D721Med (cell line): ENCODE results near the gene SULT1A3.
"Not testable (repeated sequence)": the region's sequence is repeated elsewhere in the genome, so short reads cannot be mapped to it uniquely, and the experiment has no call there.

ENCODE experiments used
- DNase-seq: peaks from one replicate; pipeline ENCODE4 v3.0.0; 2011; ENCODE audit warnings: low spot score; ENCODE audit not compliant: insufficient read length
- FAIRE-seq: peaks from 2 replicates; lab custom pipeline; 2011; peaks lifted over from hg19 to GRCh38; lab: Jason Lieb, UNC
- TF ChIP-seq, protein P1 (sequence below): IDR thresholded peaks from 2 replicates; pipeline ENCODE4 v1.5.1; 2012; ENCODE audit warnings: mild to moderate bottlenecking, control low read depth; ENCODE audit not compliant: insufficient read depth; ENCODE audit errors: missing control alignments

SULT1A3 gene

DNA sequence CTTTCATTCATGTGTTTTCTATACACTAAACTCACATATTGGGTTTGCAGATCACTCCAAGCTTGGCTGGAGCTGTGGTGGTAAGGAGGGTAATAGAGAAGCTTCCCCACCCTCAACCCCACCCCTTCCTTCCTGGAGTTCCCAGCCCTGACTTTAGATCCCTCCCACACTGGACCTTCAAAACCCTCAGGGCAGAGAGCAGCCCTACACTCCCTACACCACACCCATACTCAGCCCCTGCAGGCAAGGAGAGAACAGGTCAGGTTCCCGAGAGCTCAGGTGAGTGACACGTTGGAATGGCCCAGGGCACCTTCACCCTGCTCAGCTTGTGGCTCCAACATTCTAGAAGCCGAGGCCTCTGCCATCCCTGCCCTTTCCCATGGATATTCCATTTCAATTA is at the start of gene SULT1A3:
Gene SULT1A3 (plus strand): TSS at position 207 of the 400 bp plus-strand sequence. CDS start 1,474 bp downstream, outside the sequence.
- DNase-seq, FAIRE-seq: not testable (repeated sequence)

DNA sequence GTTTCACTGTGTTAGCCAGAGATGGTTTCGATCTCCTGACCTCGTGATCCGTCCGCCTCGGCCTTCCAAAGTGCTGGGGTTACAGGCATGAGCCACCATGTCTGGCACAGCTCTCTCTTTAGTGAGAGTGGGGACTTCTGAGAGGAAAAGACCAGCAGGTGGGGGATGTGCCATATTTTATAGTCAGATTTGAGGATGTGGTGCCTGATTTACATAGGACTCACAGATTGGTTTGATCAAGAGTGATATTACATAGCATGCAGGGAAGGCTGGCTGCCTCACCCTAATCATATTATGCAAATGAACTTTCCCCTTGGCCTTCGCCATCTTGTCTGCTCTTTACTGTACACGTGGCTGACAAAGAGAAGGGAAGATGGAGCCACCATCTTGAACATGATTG is 48.0 kb upstream of the SULT1A3 start:
- no peak for FAIRE-seq
- DNase-seq = no peak
- TF ChIP-seq, protein P1, sequence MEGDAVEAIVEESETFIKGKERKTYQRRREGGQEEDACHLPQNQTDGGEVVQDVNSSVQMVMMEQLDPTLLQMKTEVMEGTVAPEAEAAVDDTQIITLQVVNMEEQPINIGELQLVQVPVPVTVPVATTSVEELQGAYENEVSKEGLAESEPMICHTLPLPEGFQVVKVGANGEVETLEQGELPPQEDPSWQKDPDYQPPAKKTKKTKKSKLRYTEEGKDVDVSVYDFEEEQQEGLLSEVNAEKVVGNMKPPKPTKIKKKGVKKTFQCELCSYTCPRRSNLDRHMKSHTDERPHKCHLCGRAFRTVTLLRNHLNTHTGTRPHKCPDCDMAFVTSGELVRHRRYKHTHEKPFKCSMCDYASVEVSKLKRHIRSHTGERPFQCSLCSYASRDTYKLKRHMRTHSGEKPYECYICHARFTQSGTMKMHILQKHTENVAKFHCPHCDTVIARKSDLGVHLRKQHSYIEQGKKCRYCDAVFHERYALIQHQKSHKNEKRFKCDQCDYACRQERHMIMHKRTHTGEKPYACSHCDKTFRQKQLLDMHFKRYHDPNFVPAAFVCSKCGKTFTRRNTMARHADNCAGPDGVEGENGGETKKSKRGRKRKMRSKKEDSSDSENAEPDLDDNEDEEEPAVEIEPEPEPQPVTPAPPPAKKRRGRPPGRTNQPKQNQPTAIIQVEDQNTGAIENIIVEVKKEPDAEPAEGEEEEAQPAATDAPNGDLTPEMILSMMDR = no peak

DNA sequence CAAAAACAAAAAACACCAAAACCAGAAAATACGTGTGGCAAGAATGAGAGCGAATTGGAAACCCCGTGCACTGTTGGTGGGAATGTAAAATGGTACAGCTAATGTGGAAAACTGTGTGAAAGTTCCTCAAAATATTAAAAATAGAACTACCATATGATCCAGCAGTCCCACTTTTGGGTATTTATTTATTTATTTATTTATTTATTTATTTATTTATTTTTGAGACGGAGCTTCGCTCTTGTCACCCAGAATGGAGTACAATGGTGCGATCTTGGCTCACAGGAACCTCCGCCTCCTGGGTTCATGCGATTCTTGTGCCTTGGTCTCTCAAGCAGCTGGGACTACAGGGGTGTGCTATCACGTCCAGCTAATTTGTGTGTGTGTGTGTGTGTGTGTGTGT is 46.5 kb upstream of the SULT1A3 start:
- TF ChIP-seq, protein P1 = no peak
- DNase-seq (no peak), FAIRE-seq (no peak)

DNA sequence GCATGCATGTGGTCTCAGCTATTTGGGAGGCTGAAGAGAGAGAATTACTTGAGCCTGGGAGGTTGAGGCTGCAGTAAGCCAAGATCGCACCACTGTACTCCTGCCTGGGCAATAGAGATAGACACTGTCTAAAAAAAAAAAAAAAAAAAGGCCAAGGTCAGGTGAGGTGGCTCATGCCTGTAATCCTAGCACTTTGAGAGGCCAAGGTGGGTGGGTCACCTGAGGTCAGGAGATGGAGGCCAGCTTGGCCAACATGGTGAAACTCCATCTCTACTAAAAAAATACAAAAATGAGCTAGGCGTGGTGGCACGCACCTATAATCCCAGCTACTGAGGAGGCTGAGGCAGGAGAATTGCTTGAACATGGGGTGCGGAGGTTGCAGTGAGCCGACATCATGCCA is 43.9 kb upstream of the SULT1A3 start:
- FAIRE-seq (no peak), DNase-seq (no peak)
- TF ChIP-seq, protein P1 = no peak

DNA sequence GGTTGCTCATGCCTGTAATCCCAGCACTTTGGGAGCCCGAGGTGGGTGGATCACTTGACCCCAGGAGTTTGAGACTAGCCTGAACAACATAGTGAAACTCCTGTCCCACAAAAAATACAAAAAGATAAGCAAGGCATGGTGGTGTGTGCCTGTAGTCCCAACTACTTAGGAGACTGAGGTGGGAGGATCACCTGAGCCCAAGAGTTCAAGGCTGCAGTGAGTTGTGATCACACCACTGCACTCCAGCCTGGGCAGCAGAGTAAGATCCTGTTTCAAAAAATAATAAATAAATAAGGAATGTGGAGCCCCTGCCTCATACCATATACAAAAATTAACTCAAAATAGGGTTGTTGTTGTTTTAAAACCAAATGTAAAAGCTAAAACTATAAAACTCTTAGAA is 41.8 kb upstream of the SULT1A3 start:
- DNase-seq (no peak), FAIRE-seq (no peak)
- TF ChIP-seq, protein P1 = no peak

DNA sequence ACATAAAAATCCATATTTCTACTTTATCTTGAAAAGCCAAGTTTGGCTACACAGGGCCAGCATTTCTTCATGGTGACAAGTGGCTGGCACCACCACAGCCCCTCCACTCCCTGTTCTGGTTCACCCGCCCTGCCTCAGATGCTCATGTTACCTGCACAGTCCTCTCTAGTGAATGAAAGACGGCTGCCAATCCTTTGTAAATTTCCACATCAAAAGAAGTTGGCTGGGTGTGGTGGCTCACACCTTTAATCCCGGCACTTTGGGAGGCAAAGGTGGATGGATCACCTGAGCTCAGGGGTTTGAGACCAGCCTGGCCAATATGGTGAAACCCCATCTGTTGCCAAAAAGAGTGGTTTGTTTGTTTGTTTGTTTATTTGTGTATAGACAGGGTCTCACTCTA is 35.5 kb upstream of the SULT1A3 start:
- DNase-seq (no peak), FAIRE-seq (no peak)
- TF ChIP-seq, protein P1 = no peak

DNA sequence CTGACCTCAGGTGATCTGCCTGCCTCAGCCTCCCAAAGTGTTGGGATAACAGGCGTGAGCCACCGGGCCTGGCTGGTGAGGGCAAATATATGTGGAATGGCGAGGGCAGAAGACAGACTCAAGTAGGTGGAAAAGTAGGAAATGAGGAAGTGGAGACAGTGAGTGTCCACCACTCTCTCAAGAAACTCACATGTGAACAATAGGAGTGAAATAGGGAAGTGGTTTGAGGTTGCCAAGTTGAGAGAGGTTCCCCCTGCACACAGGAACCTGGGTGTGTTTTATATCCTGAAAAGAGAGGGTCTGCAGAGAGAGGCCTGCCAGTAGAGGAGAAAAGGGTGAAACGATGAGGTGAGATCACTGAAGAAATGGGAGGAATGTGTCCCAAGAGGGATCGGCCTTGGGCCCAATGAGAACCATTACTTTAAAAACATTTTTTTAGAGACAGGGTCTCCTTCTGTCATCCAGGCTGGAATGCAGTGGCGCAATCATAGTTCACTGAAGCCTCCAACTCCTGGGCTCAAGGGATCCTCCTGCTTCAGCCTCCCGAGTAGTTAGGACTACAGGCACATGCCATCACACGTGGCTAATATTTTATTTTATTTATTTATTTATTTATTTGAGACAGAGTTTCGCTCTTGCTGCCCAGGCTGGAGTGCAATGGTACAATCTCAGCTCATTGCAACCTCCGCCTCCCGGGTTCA is 32.7 kb upstream of the SULT1A3 start:
- TF ChIP-seq, protein P1 = no peak
- FAIRE-seq (no peak), DNase-seq (no peak)

DNA sequence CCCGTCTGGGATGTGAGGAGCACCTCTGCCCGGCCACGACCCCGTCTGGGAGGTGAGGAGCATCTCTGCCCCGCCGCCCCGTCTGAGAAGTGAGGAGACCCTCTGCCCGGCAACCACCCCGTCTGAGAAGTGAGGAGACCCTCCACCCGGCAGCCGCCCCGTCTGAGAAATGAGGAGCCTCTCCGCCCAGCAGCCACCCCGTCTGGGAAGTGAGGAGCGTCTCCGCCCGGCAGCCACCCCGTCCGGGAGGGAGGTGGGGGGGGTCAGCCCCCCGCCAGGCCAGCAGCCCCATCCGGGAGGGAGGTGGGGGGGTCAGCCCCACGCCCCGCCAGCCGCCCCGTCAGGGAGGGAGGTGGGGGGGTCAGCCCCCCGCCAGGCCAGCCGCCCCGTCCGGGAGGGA is 30.3 kb upstream of the SULT1A3 start:
- DNase-seq, FAIRE-seq: not testable (repeated sequence)

DNA sequence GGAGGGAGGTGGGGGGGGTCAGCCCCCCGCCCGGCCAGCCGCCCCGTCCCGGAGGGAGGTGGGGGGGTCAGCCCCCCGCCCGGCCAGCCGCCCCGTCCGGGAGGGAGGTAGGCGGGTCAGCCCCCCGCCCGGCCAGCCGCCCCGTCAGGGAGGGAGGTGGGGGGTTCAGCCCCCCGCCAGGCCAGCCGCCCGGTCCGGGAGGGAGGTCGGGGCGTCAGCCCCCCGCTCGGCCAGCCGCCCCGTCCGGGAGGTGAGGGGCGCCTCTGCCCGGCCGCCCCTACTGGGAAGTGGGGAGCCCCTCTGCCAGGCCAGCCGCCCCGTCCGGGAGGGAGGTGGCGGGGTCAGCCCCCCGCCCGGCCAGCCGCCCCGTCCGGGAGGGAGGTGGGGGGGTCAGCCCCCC is 29.6 kb upstream of the SULT1A3 start:
- DNase-seq, FAIRE-seq: not testable (repeated sequence)

DNA sequence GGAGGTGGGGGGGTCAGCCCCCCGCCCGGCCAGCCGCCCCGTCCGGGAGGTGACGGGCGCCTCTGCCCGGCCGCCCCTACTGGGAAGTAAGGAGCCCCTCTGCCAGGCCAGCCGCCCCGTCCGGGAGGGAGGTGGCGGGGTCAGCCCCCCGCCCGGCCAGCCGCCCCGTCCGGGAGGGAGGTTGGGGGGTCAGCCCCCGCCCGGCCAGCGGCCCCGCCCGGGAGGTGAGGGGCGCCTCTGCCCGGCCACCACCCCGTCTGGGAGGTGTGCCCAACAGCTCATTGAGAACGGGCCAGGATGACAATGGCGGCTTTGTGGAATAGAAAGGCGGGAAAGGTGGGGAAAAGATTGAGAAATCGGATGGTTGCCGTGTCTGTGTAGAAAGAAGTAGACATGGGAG is 28.9 kb upstream of the SULT1A3 start:
- FAIRE-seq, DNase-seq: not testable (repeated sequence)
